H9 (cell line): ENCODE measurements around the gene SPEN. TPM values are rescaled to one million over a fixed set of nuclear protein-coding genes. Genes with fewer than 3 reads are reported as not detected.

Experiments used
- DNase-seq: peaks from one replicate; pipeline ENCODE4 v3.0.0-alpha.2; 2017
- H2AFZ ChIP-seq: one replicate; pipeline ENCODE4 v1.6.1; 2013; ENCODE audit warnings: mild to moderate bottlenecking, low read length, control low read depth, moderate library complexity
- H2AK5ac ChIP-seq: 2 replicates; pipeline ENCODE4 v1.6.1; 2013; ENCODE audit warnings: low read length, control low read depth, mixed read lengths; ENCODE audit not compliant: insufficient read length
- H2BK120ac ChIP-seq: one replicate; pipeline ENCODE4 v1.6.1; 2013; ENCODE audit warnings: low read depth, mild to moderate bottlenecking, low read length, control low read depth, inconsistent platforms; ENCODE audit not compliant: poor library complexity, severe bottlenecking
- H2BK12ac ChIP-seq: 2 replicates; pipeline ENCODE4 v1.6.1; 2013; ENCODE audit warnings: low read length, control low read depth, mixed read lengths, low read depth; ENCODE audit not compliant: insufficient read length
- H2BK15ac ChIP-seq: 2 replicates; pipeline ENCODE4 v1.6.1; 2013; ENCODE audit warnings: low read depth, low read length, control low read depth
- H2BK20ac ChIP-seq: one replicate; pipeline ENCODE4 v1.6.1; 2013; ENCODE audit warnings: low read depth, mild to moderate bottlenecking, low read length, control low read depth, inconsistent platforms; ENCODE audit not compliant: poor library complexity, severe bottlenecking
- H2BK5ac ChIP-seq: 2 replicates; pipeline ENCODE4 v1.6.1; 2013; ENCODE audit warnings: low read length, control low read depth, mixed read lengths; ENCODE audit not compliant: insufficient read length
- H3K14ac ChIP-seq: 2 replicates; pipeline ENCODE4 v1.6.1; 2013; ENCODE audit warnings: low read length, control low read depth; ENCODE audit not compliant: insufficient read depth
- H3K18ac ChIP-seq: 2 replicates; pipeline ENCODE4 v1.6.1; 2013; ENCODE audit warnings: low read depth, mild to moderate bottlenecking, mixed read lengths, low read length, control low read depth; ENCODE audit not compliant: insufficient read length
- H3K23ac ChIP-seq: 2 replicates; pipeline ENCODE4 v1.6.1; 2013; ENCODE audit warnings: low read length, control low read depth, mixed read lengths, low read depth; ENCODE audit not compliant: insufficient read length
- H3K23me2 ChIP-seq: 2 replicates; pipeline ENCODE4 v1.6.1; 2013; ENCODE audit warnings: low read depth, mild to moderate bottlenecking, mixed read lengths, low read length, control low read depth; ENCODE audit not compliant: insufficient read length, poor library complexity, severe bottlenecking
- H3K27ac ChIP-seq: 2 replicates; pipeline ENCODE4 v1.5.1; 2013; ENCODE audit warnings: low read length, control low read depth, mixed read lengths, low read depth; ENCODE audit not compliant: insufficient read length
- H3K27me3 ChIP-seq: 2 replicates; pipeline ENCODE4 v1.6.1; 2013; ENCODE audit warnings: low read length, control low read depth, inconsistent platforms; ENCODE audit not compliant: insufficient read depth
- H3K4ac ChIP-seq: 2 replicates; pipeline ENCODE4 v1.6.1; 2013; ENCODE audit warnings: low read depth, mild to moderate bottlenecking, control low read depth, inconsistent platforms, low read length, moderate library complexity
- H3K4me1 ChIP-seq: 2 replicates; pipeline ENCODE4 v1.6.1; 2013; ENCODE audit warnings: low read length, control low read depth, inconsistent platforms; ENCODE audit not compliant: insufficient read depth
- H3K4me2 ChIP-seq: 2 replicates; pipeline ENCODE4 v1.6.1; 2013; ENCODE audit warnings: low read length, control low read depth, mixed read lengths; ENCODE audit not compliant: insufficient read length, insufficient read depth
- H3K56ac ChIP-seq: 2 replicates; pipeline ENCODE4 v1.6.1; 2013; ENCODE audit warnings: low read depth, mild to moderate bottlenecking, mixed read lengths, low read length, control low read depth; ENCODE audit not compliant: insufficient read length
- H3K79me1 ChIP-seq: 2 replicates; pipeline ENCODE4 v1.6.1; 2013; ENCODE audit warnings: low read depth, mild to moderate bottlenecking, moderate library complexity, low read length, control low read depth, inconsistent platforms; ENCODE audit not compliant: insufficient read depth, poor library complexity, severe bottlenecking
- H3K79me2 ChIP-seq: 2 replicates; pipeline ENCODE4 v1.6.1; 2013; ENCODE audit warnings: low read length, control low read depth, inconsistent platforms; ENCODE audit not compliant: insufficient read depth
- H3K9ac ChIP-seq: 2 replicates; pipeline ENCODE4 v1.6.1; 2013; ENCODE audit warnings: low read length, control low read depth, mixed read lengths; ENCODE audit not compliant: insufficient read length; ENCODE audit errors: extremely low read depth
- H3K9me3 ChIP-seq: one replicate; pipeline ENCODE4 v1.6.1; 2013; ENCODE audit warnings: low read depth, low read length, inconsistent platforms; ENCODE audit not compliant: control insufficient read depth
- H3T11ph ChIP-seq: one replicate; pipeline ENCODE4 v1.6.1; 2013; ENCODE audit warnings: mild to moderate bottlenecking, low read length, control low read depth, inconsistent platforms
- H4K20me1 ChIP-seq: one replicate; pipeline ENCODE4 v1.6.1; 2013; ENCODE audit not compliant: control insufficient read depth, insufficient read length, insufficient read depth
- H4K5ac ChIP-seq: 2 replicates; pipeline ENCODE4 v1.6.1; 2013; ENCODE audit warnings: low read depth, mild to moderate bottlenecking, mixed read lengths, low read length, control low read depth; ENCODE audit not compliant: insufficient read length
- H4K8ac ChIP-seq: replicated peaks from 2 replicates; pipeline ENCODE4 v1.6.1; 2013; ENCODE audit warnings: low read length, control low read depth, mixed read lengths, low read depth; ENCODE audit not compliant: insufficient read length
- H4K91ac ChIP-seq: 2 replicates; pipeline ENCODE4 v1.6.1; 2013; ENCODE audit warnings: low read depth, mild to moderate bottlenecking, moderate library complexity, mixed read lengths, low read length, control low read depth; ENCODE audit not compliant: insufficient read length
- H3K27ac Mint-ChIP-seq, 3 experiments: 2 replicates in 2 of 3; 3 replicates in 1 of 3; pipeline ENCODE4 v1.8.0; 2020 to 2021; ENCODE audit warnings: mixed read lengths in 3 of 3, mild to moderate bottlenecking in 1 of 3, moderate library complexity in 1 of 3
- H3K27me3 Mint-ChIP-seq: 2 replicates; pipeline ENCODE4 v1.8.0; 2021; ENCODE audit warnings: low read depth, mild to moderate bottlenecking, moderate library complexity, mixed read lengths
- H3K36me3 Mint-ChIP-seq, 3 experiments: 2 replicates in 2 of 3; 3 replicates in 1 of 3; pipeline ENCODE4 v1.8.0; 2020 to 2021; ENCODE audit warnings: low read depth in 3 of 3, mixed read lengths in 3 of 3; ENCODE audit not compliant: insufficient read depth in 1 of 3
- H3K4me1 Mint-ChIP-seq, 2 experiments: 2 replicates each; pipeline ENCODE4 v1.8.0; 2020; ENCODE audit warnings: mixed read lengths in 2 of 2
- H3K4me3 Mint-ChIP-seq, 2 experiments: 2 replicates in 1 of 2; 3 replicates in 1 of 2; pipeline ENCODE4 v1.8.0; 2020 to 2021; ENCODE audit warnings: mild to moderate bottlenecking in 2 of 2, mixed read lengths in 2 of 2, moderate library complexity in 1 of 2
- H3K9me3 Mint-ChIP-seq, 2 experiments: 2 replicates in 1 of 2; 3 replicates in 1 of 2; pipeline ENCODE4 v1.8.0; 2020; ENCODE audit warnings: mild to moderate bottlenecking in 2 of 2, mixed read lengths in 2 of 2, moderate library complexity in 1 of 2
- WGBS: extraction: QIAGEN DNeasy Blood & Tissue Kit; methylation state at CpG from one replicate; pipeline ENCODE4 v1.1.7; 2013; ENCODE audit warnings: missing lambda C conversion rate, low lambda C conversion rate, mixed read lengths; ENCODE audit not compliant: insufficient read length; ENCODE audit errors: extremely low coverage; 5-methylcytosine and 5-hydroxymethylcytosine counted together
- total RNA-seq: library from RNA; stranded (reverse); gene quantifications from 2 replicates; pipeline ENCODE4 v1.2.1, GENCODE V29; 2021
- TF ChIP-seq, protein P1 (sequence below): fragments of 200-600 bp; sonication (generic); conservative IDR thresholded peaks from 3 replicates; pipeline ENCODE4 v1.8.0; 2021; ENCODE audit warnings: antibody characterized with exemption, mild to moderate bottlenecking

Gene SPEN
- total RNA-seq, 1 experiment from 2014 or later = 59.6 TPM

DNA sequence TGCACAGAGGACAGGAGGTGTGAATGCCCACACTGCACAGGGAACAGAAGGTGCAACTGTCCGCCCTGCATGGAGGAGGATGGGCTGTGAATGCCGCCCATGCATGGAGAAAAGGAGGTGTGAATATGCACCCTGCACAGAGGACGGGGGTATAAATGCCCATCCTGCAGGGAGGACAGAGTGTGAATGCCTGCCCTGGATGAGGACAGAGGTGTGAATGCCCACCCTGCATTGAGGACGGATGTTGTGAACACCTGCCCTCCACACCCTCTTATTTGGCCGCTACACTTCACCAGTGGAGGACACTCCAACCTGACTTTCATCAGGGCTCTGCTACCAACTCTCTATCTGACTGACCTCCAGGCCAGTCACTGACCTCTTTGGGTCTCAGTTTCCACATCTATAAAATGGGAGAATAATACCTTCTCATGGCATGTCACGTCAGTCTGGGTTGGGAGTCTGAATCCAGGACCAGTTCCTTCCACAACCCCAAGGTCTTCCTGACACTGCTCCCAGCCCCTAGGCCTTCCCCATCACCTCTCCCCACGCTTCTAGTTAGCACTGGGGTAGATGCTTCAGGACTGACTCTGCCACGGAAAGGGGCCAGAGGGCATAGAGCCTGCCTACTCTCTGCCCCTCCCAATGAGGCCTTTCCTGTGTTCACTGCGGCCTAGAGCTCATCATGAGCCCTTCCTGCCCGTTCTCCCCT, 100.0 kb downstream of the SPEN start:
- no peak overlapping the region for H4K91ac ChIP-seq
- no peaks in the 10 kb centered on the region for H3K9me3 Mint-ChIP-seq
- TF ChIP-seq, protein P1, sequence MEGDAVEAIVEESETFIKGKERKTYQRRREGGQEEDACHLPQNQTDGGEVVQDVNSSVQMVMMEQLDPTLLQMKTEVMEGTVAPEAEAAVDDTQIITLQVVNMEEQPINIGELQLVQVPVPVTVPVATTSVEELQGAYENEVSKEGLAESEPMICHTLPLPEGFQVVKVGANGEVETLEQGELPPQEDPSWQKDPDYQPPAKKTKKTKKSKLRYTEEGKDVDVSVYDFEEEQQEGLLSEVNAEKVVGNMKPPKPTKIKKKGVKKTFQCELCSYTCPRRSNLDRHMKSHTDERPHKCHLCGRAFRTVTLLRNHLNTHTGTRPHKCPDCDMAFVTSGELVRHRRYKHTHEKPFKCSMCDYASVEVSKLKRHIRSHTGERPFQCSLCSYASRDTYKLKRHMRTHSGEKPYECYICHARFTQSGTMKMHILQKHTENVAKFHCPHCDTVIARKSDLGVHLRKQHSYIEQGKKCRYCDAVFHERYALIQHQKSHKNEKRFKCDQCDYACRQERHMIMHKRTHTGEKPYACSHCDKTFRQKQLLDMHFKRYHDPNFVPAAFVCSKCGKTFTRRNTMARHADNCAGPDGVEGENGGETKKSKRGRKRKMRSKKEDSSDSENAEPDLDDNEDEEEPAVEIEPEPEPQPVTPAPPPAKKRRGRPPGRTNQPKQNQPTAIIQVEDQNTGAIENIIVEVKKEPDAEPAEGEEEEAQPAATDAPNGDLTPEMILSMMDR = no peak
- DNase-seq = no peak
- H4K5ac ChIP-seq = no peak overlapping the region
- no peak overlapping the region for H4K8ac ChIP-seq
- no CpG with 5 or more reads among the region's 10 CpGs for WGBS
- peaks cover 9 to 37% (median 21%) of the 10 kb centered on the region in 3 experiments for H3K36me3 Mint-ChIP-seq
- no peak overlapping the region for H3K56ac ChIP-seq
- H3K4me1 ChIP-seq = 0 out of 2 replicates have a peak, but pooled peaks cover 2% of the 10 kb centered on the region
- no peak overlapping the region for H2AK5ac ChIP-seq
- H3T11ph ChIP-seq = no peak overlapping the region
- no peak overlapping the region for H2BK5ac ChIP-seq
- H2AFZ ChIP-seq = no peak overlapping the region
- no peak overlapping the region for H2BK12ac ChIP-seq
- H3K9ac ChIP-seq = no peak overlapping the region
- peaks cover 40 to 43% of the 10 kb centered on the region in 2 experiments for H3K4me1 Mint-ChIP-seq
- no peak overlapping the region for H2BK15ac ChIP-seq
- no peaks in the 10 kb centered on the region for H3K9me3 ChIP-seq
- no peaks in the 10 kb centered on the region for H3K23me2 ChIP-seq
- H3K23ac ChIP-seq = no peak overlapping the region
- H4K20me1 ChIP-seq = peaks cover 5% of the 10 kb centered on the region
- H3K27ac ChIP-seq = no peak overlapping the region
- no peak overlapping the region for H3K4ac ChIP-seq
- no peak overlapping the region for H2BK120ac ChIP-seq
- peak overlapping the region; percentile 9 to 46 (median 27); a peak in 2 of 7 replicates for H3K27ac Mint-ChIP-seq
- H3K18ac ChIP-seq = no peak overlapping the region
- H3K79me1 ChIP-seq = no peaks in the 10 kb centered on the region
- no peaks in the 10 kb centered on the region for H3K27me3 Mint-ChIP-seq
- H3K4me3 Mint-ChIP-seq = no peak overlapping the region
- no peak overlapping the region for H2BK20ac ChIP-seq
- H3K27me3 ChIP-seq = no peaks in the 10 kb centered on the region
- no peaks in the 10 kb centered on the region for H3K79me2 ChIP-seq
- no peak overlapping the region for H3K14ac ChIP-seq
- H3K4me2 ChIP-seq = no peak overlapping the region
